ENCODE data around the gene TRNT1.

GRCh38 chr3:3082234-3082924, 44.4 kb upstream of the TRNT1 start:
- no peak for TF ChIP-seq EZH2 (IDR thresholded peaks at IDR 0.05; ENCODE audit: insufficient read depth, poor library complexity, severe bottlenecking)
- no peak for TF ChIP-seq EZH2phosphoT487 (IDR thresholded peaks at IDR 0.05; ENCODE audit: insufficient read depth, low read depth)

Data from GM23248 (cell line).